Tibial nerve (tissue), 4 donors: ENCODE results near the gene KLF4. TPM values are rescaled to one million over a fixed set of nuclear protein-coding genes. Genes with fewer than 3 reads are reported as not detected.

Experiments
- DNase-seq, 2 donors: peaks; one replicate each; pipeline ENCODE4 v3.0.0-alpha.2; 2019; ENCODE audit warnings: low spot score in 2 of 2
- H3K27ac ChIP-seq, 4 donors: fragments of 200-600 bp; sonication (generic) in 3 of 4; one replicate each; pipeline ENCODE4 v1.5.1; 2017 to 2019; ENCODE audit warnings: mild to moderate bottlenecking in 1 of 4
- H3K27me3 ChIP-seq, 2 donors: fragments of 200-600 bp; sonication (generic) in 1 of 2; one replicate each; pipeline versions ENCODE4 v1.5.1 to v1.6.0; 2017 to 2019
- H3K36me3 ChIP-seq, 3 donors: fragments of 200-600 bp; sonication (generic); one replicate each; pipeline ENCODE4 v1.5.1; 2018 to 2019
- H3K4me1 ChIP-seq, 4 donors: fragments of 200-600 bp; sonication (generic) in 3 of 4; one replicate each; pipeline ENCODE4 v1.5.1; 2017 to 2019
- H3K4me3 ChIP-seq, 4 donors: fragments of 200-600 bp; sonication (generic) in 3 of 4; one replicate each; pipeline ENCODE4 v1.5.1; 2017 to 2019; ENCODE audit warnings: mild to moderate bottlenecking in 1 of 4, moderate library complexity in 1 of 4
- H3K9me3 ChIP-seq, 4 donors: fragments of 200-600 bp; sonication (generic) in 3 of 4; one replicate each; pipeline ENCODE4 v1.5.1; 2017 to 2019
- CTCF ChIP-seq, 5 experiments: fragments of 200-600 bp in 3 of 5; fragments of 450-650 bp in 2 of 5; sonication (generic) in 3 of 5; IDR thresholded peaks; one replicate each; pipeline ENCODE4 v1.5.1; 2016 to 2019; ENCODE audit warnings: antibody characterized with exemption in 5 of 5, mild to moderate bottlenecking in 3 of 5, moderate library complexity in 2 of 5
- EP300 ChIP-seq, 2 donors: sonication (generic); formaldehyde crosslinking; IDR thresholded peaks; one replicate each; pipeline ENCODE4 v1.6.1; 2017; ENCODE audit warnings: antibody characterized with exemption in 2 of 2, mild to moderate bottlenecking in 1 of 2
- POLR2A ChIP-seq, 2 donors: fragments of 450-650 bp; IDR thresholded peaks; one replicate each; pipeline ENCODE4 v1.6.1; 2017; ENCODE audit warnings: antibody characterized with exemption in 2 of 2, mild to moderate bottlenecking in 2 of 2, moderate library complexity in 2 of 2
- WGBS, 2 donors: methylation state at CpG; one replicate each; pipeline ENCODE4 v1.1.5; 2018; 5-methylcytosine and 5-hydroxymethylcytosine counted together
- total RNA-seq, 4 donors: library from RNA; depleted of rRNA; stranded (reverse); fragments of >200 nt; gene quantifications; one replicate each; pipeline ENCODE4 v1.1.0, GENCODE V29; 2016

The KLF4 gene
- total RNA-seq, 4 donors from 2014 or later, result 90.6 to 123 (median 106) TPM

GRCh38 chr9:107481035-107481434 is 8.5 kb downstream of the KLF4 start:
- DNase-seq, result no peak
- H3K4me1 ChIP-seq, result peaks cover 0 to 26% (median 0%) of the 10 kb centered on the region in 4 donors
- H3K4me3 ChIP-seq, result no peak overlapping the region
- peak overlapping the region in 1 of 4 donors; percentile 40 for H3K27ac ChIP-seq
- no peaks in the 10 kb centered on the region for H3K9me3 ChIP-seq
- H3K27me3 ChIP-seq, result no peaks in the 10 kb centered on the region
- 27 to 33% methylated on average over 4 of the region's 4 CpGs for WGBS, 2 donors
- H3K36me3 ChIP-seq, result peaks cover 0 to 13% (median 0%) of the 10 kb centered on the region in 3 donors
- TF ChIP-seq POLR2A (IDR thresholded peaks at IDR 0.05) (no peak), CTCF (IDR thresholded peaks at IDR 0.05) (no peak), EP300 (IDR thresholded peaks at IDR 0.05) (no peak)

GRCh38 chr9:107480386-107480789 is 9.2 kb downstream of the KLF4 start:
- Histone ChIP-seq H3K4me1 (peaks cover 0 to 20% (median 0%) of the 10 kb centered on the region in 4 donors), H3K27ac (peak overlapping the region in 2 of 4 donors; percentile 11 to 40), H3K9me3 (no peaks in the 10 kb centered on the region), H3K4me3 (no peak overlapping the region), H3K27me3 (no peaks in the 10 kb centered on the region), H3K36me3 (peaks cover 0 to 6% (median 0%) of the 10 kb centered on the region in 3 donors)
- peak in 1 of 2 donors; percentile 57 for TF ChIP-seq EP300 (IDR thresholded peaks at IDR 0.05)
- TF ChIP-seq POLR2A (IDR thresholded peaks at IDR 0.05), result no peak
- TF ChIP-seq CTCF (IDR thresholded peaks at IDR 0.05), result no peak
- peak; percentile 38 to 57 for DNase-seq
- 45 to 65% methylated on average over 12 of the region's 12 CpGs for WGBS, 2 donors

- 88 to 99% methylated on average over 4 of the region's 4 CpGs for WGBS, 2 donors
- H3K27ac ChIP-seq, result no peak overlapping the region
- DNase-seq, result no peak
- H3K36me3 ChIP-seq, result no peaks in the 10 kb centered on the region
- no peaks in the 10 kb centered on the region for H3K27me3 ChIP-seq
- peaks cover 0 to 8% (median 0%) of the 10 kb centered on the region in 4 donors for H3K4me1 ChIP-seq
- TF ChIP-seq POLR2A (IDR thresholded peaks at IDR 0.05) (no peak), EP300 (IDR thresholded peaks at IDR 0.05) (no peak), CTCF (IDR thresholded peaks at IDR 0.05) (no peak)
- H3K9me3 ChIP-seq, result no peaks in the 10 kb centered on the region
- no peak overlapping the region for H3K4me3 ChIP-seq
Measured at GRCh38 chr9:107478805-107479204, 10.8 kb downstream of the KLF4 start.

GRCh38 chr9:107474124-107474523 is 15.4 kb downstream of the KLF4 start:
- no peaks in the 10 kb centered on the region for H3K9me3 ChIP-seq
- no peak overlapping the region for H3K27ac ChIP-seq
- H3K4me3 ChIP-seq, result no peak overlapping the region
- TF ChIP-seq CTCF (IDR thresholded peaks at IDR 0.05) (no peak), POLR2A (IDR thresholded peaks at IDR 0.05) (no peak), EP300 (IDR thresholded peaks at IDR 0.05) (no peak)
- no peaks in the 10 kb centered on the region for H3K36me3 ChIP-seq
- DNase-seq, result no peak
- no peaks in the 10 kb centered on the region for H3K4me1 ChIP-seq
- 90 to 94% methylated on average over 6 of the region's 6 CpGs for WGBS, 2 donors
- no peaks in the 10 kb centered on the region for H3K27me3 ChIP-seq

- DNase-seq, result no peak
- TF ChIP-seq CTCF (IDR thresholded peaks at IDR 0.05) (no peak), POLR2A (IDR thresholded peaks at IDR 0.05) (no peak), EP300 (IDR thresholded peaks at IDR 0.05) (no peak)
- Histone ChIP-seq H3K36me3 (no peaks in the 10 kb centered on the region), H3K4me3 (no peak overlapping the region), H3K27me3 (no peaks in the 10 kb centered on the region), H3K27ac (no peak overlapping the region), H3K4me1 (no peaks in the 10 kb centered on the region), H3K9me3 (no peaks in the 10 kb centered on the region)
- 61 to 62% methylated on average over 9 of the region's 9 CpGs for WGBS, 2 donors
Measured at GRCh38 chr9:107472581-107473340, 16.8 kb downstream of the KLF4 start.
